Measurements from ENCODE around the gene FYN.

- TF ChIP-seq RAD21 (IDR thresholded peaks at IDR 0.05) (no peak), HNF4A (conservative IDR thresholded peaks at IDR 0.05) (no peak), CTCF (IDR thresholded peaks at IDR 0.05; ENCODE audit: low read depth, low read length, missing input control) (no peak), GABPA (IDR thresholded peaks at IDR 0.05 in 1 of 2, conservative IDR thresholded peaks at IDR 0.05 in 1 of 2) (no peak), MAX (IDR thresholded peaks at IDR 0.05) (no peak), RXRA (IDR thresholded peaks at IDR 0.05) (no peak), EGR1 (IDR thresholded peaks at IDR 0.05; ENCODE audit: low read depth in 2 of 2) (no peak), YY1 (IDR thresholded peaks at IDR 0.05) (no peak), REST (IDR thresholded peaks at IDR 0.05) (no peak), ZBTB33 (IDR thresholded peaks at IDR 0.05) (no peak), TAF1 (conservative IDR thresholded peaks at IDR 0.05) (no peak), JUND (IDR thresholded peaks at IDR 0.05) (no peak), SP1 (IDR thresholded peaks at IDR 0.05) (no peak)
These were observed 125.4 kb downstream of the FYN start for GRCh38 chr6:111747829-111748228.
